SK-N-MC (cell line): Measurements from ENCODE around the gene TCF7L2.

ENCODE experiments used
- EZH2 ChIP-seq: fragments of 200-600 bp; sonication (generic); IDR thresholded peaks from one replicate; pipeline ENCODE4 v1.6.1; 2017; ENCODE audit warnings: antibody characterized with exemption
- POLR2AphosphoS5 ChIP-seq: IDR thresholded peaks from 2 replicates; pipeline ENCODE4 v1.6.1; 2012; ENCODE audit warnings: mild to moderate bottlenecking, low read depth, low read length, borderline replicate concordance

DNA sequence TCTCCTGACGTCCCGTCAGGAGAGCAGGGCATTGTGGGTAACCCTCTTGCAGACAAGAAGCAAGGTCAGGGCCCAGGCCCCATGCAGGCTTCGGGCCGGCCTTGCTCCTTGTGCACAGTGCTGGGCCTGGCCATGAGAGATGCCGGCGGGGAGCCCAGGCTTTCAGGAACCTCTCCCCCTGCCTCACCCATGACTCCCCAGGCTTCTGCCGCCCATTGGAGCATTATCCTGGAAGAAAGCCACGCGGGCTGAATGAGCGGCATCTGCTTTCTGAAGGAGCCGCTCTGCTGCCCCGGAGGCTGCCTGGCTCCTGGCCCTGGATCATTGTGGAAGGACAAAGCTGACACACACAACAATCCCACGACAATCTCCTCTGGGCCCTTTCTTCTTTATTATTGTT, 233.5 kb downstream of the TCF7L2 start:
- TF ChIP-seq POLR2AphosphoS5 = no peak
- TF ChIP-seq EZH2 = no peak
